Activated naive CD4-positive, alpha-beta T cell treated with anti-CD3 and anti-CD28 coated beads, Interleukin-2, amount 10 ng/mL, durations not matched to agents 7 days and 5 days (primary cell): ENCODE measurements around the gene OST4.

Experiments used
- CTCF ChIA-PET: fragments of 350-600 bp; sonication (Branson Sonifier 250); formaldehyde crosslinking; loops from one replicate; lab custom pipeline; 2021; ENCODE audit warnings: antibody characterized with exemption; lab: Charles Lee
- DNase-seq: peaks from one replicate; pipeline ENCODE4 v3.0.0-alpha.2; 2020
- H3K27ac Mint-ChIP-seq: one replicate; pipeline ENCODE4 v1.8.0; 2021; ENCODE audit warnings: mild to moderate bottlenecking, moderate library complexity, mixed read lengths
- H3K27me3 Mint-ChIP-seq: one replicate; pipeline ENCODE4 v1.8.0; 2021; ENCODE audit warnings: mild to moderate bottlenecking, mixed read lengths
- H3K36me3 Mint-ChIP-seq: one replicate; pipeline ENCODE4 v1.8.0; 2021; ENCODE audit warnings: mixed read lengths
- H3K4me1 Mint-ChIP-seq: one replicate; pipeline ENCODE4 v1.8.0; 2021; ENCODE audit warnings: mixed read lengths
- H3K4me3 Mint-ChIP-seq: one replicate; pipeline ENCODE4 v1.8.0; 2021; ENCODE audit warnings: mild to moderate bottlenecking, moderate library complexity, mixed read lengths
- H3K9me3 Mint-ChIP-seq: one replicate; pipeline ENCODE4 v1.8.0; 2021; ENCODE audit warnings: mixed read lengths

OST4 gene

DNA sequence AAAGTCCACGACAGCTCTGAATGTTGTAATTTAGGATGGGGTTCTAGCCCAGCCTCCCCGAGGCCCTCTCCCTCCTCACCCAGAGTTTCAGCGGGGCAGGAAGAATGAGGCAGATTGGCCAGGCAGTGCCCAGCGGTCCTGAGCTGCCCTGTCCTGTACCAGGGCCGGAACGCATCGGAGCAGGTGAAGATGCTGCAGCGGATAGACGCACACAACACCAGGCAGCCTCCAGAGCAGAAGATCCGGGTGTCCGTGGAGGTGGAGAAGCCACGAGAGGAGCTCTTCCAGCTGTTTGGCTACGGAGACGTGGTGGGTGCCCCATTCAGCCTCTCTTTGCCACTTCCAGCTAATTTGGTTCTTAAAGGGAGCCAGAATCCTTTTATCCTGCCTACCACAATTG is 25.9 kb upstream of the OST4 start:
- Mint-ChIP-seq H3K27ac (no peak overlapping the region), H3K4me3 (no peak overlapping the region), H3K36me3 (no peaks in the 10 kb centered on the region), H3K9me3 (no peaks in the 10 kb centered on the region), H3K4me1 (peaks cover 13% of the 10 kb centered on the region), H3K27me3 (no peaks in the 10 kb centered on the region)
- CTCF ChIA-PET: interaction anchor here (0.8 to 3.0 kb wide), 11 partner anchors 9 to 251 kb away, joined by 3 to 13 read pairs (median 3); partner anchors contain the start of genes KHK and PREB
- no peak for DNase-seq

DNA sequence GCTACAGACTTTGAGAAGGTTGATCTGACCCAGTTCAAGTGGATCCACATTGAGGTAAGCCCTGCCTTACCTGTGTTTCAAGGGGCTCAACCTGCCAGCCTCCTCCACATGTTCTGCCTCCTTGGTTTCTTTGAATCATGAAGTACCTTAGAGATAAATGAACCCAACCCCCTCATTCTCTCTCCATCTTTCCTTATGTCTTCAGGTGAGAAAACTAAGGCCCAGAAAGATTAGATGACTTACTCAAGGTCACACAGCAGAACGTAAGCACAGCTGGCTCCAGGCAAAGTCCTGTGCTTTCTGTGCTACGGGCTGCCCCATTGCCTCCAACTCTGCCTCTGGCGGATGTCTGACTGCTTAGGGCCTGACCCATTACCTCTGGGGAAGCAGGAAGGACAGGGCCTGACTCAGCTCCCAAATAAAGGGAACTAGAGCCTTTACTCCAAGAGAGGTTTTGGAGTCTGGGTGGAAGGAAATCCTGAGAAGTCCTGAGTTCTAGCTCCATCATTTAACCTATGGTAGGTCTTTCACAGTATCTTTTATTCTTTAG is 25.4 kb upstream of the OST4 start:
- Mint-ChIP-seq H3K9me3 (no peaks in the 10 kb centered on the region), H3K27ac (no peak overlapping the region), H3K36me3 (no peaks in the 10 kb centered on the region), H3K4me3 (no peak overlapping the region), H3K27me3 (no peaks in the 10 kb centered on the region), H3K4me1 (peaks cover 13% of the 10 kb centered on the region)
- CTCF ChIA-PET: interaction anchor here (0.8 to 3.0 kb wide), 9 partner anchors 9 to 206 kb away, joined by 3 to 13 read pairs (median 3); partner anchors contain the start of genes KHK and PREB
- DNase-seq: no peak

DNA sequence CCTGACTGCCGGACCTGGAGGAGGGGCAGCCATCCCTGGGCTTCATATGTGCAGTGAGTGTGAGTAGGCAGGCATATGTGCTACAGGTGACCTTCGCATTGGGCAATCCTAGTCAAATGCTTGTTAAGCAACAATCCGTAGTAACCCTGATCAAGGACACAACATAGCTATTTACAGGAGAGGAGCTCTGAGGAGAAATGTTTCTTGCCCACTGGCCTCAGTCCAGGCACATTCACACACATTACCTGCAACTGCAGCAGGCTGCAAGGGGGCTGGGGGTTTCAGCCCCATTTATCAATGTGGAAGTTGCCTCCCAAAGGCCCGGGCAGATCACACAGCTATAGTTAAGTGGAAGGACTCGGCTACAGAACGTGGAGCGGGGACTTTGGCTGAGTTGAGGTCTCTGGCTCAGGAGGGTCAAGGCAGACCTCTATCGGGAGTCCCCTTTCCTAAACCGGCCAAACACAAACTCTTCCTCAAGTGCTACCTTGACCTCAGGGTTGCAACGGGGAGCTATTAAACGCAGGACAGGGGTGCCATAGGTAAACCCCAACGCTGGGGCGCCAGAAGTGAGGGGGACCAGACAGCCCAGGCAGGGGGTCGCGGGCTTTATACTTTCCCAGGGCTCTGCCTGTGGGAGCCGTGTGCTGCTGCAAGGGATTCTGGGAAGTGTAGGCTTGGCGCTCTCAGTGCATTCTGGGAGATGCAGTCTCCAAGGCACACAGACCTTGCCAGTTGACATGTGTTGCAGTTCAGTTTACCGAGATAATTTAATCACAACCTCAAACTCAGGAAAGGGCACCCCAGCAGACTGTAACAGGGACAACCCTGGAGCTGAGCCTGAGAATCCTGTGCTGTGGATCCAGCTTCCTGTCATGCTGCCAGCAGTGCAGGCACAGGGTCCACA is 24.5 kb upstream of the OST4 start:
- H3K9me3 Mint-ChIP-seq: no peaks in the 10 kb centered on the region
- no peak overlapping the region for H3K4me3 Mint-ChIP-seq

DNA sequence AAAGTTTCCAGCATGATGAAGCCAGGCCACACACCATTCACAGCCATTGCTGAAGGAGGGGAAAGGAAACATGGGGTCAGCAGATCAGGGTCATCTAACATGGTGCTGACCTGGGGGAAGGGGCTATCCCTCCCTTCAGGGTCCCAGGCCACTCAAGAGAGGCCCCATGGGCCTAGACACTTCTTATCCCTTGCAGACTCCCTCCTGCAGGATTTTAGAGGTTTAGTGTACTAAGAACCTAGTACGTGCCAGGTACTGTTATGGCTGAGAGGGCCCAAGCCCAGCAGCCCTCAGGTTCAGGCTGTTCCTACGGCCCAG is 23.9 kb upstream of the OST4 start:
- CTCF ChIA-PET: interaction anchor here (0.9 to 3.0 kb wide), 3 partner anchors 97 to 208 kb away, joined by 3 to 13 read pairs (median 8); no protein-coding TSS in a partner anchor
- no peak for DNase-seq
- Mint-ChIP-seq H3K36me3 (no peaks in the 10 kb centered on the region), H3K9me3 (no peaks in the 10 kb centered on the region), H3K27me3 (no peaks in the 10 kb centered on the region), H3K27ac (no peak overlapping the region), H3K4me1 (peaks cover 15% of the 10 kb centered on the region), H3K4me3 (no peak overlapping the region)

More for the DNA sequence above, 24.5 kb upstream of the OST4 start:
- DNase-seq: peak; percentile 67
- Mint-ChIP-seq H3K36me3 (no peaks in the 10 kb centered on the region), H3K27ac (no peak overlapping the region), H3K4me1 (peaks cover 15% of the 10 kb centered on the region), H3K27me3 (no peaks in the 10 kb centered on the region)
- CTCF ChIA-PET: interaction anchor here (0.9 to 3.0 kb wide), 4 partner anchors 9 to 207 kb away, joined by 3 to 13 read pairs (median 7); partner anchors contain the start of gene KHK

DNA sequence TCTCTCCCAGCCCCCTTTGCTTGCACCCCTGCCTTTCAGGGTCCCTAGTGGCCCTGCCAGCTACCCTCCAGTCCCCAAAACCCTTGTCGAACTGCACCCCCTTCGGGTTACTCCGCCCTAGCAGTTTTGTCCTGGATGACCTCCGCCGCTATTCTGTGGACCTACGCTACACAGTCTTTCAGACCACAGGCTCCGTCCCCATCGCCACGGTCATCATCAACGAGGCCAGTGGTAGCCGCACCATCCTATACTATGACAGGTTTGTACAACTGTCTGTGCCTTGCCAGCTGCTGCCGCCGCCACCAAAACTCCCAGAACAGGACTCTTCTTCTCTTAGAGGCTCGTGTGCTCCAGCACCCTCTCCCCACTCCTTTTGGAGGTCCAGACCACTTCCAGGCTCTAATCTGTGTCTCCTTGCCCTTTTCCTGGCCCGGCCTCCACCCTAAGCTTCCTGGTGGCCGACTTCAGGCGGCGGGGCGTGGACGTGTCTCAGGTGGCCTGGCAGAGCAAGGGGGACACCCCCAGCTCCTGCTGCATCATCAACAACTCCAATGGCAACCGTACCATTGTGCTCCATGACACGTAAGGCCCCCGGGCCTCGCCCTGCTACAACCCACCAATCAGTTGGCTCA is 23.0 kb upstream of the OST4 start:
- CTCF ChIA-PET: interaction anchor here (0.5 to 3.0 kb wide), 4 partner anchors 72 to 209 kb away, joined by 3 to 13 read pairs (median 3); no protein-coding TSS in a partner anchor
- no peaks in the 10 kb centered on the region for H3K9me3 Mint-ChIP-seq

DNA sequence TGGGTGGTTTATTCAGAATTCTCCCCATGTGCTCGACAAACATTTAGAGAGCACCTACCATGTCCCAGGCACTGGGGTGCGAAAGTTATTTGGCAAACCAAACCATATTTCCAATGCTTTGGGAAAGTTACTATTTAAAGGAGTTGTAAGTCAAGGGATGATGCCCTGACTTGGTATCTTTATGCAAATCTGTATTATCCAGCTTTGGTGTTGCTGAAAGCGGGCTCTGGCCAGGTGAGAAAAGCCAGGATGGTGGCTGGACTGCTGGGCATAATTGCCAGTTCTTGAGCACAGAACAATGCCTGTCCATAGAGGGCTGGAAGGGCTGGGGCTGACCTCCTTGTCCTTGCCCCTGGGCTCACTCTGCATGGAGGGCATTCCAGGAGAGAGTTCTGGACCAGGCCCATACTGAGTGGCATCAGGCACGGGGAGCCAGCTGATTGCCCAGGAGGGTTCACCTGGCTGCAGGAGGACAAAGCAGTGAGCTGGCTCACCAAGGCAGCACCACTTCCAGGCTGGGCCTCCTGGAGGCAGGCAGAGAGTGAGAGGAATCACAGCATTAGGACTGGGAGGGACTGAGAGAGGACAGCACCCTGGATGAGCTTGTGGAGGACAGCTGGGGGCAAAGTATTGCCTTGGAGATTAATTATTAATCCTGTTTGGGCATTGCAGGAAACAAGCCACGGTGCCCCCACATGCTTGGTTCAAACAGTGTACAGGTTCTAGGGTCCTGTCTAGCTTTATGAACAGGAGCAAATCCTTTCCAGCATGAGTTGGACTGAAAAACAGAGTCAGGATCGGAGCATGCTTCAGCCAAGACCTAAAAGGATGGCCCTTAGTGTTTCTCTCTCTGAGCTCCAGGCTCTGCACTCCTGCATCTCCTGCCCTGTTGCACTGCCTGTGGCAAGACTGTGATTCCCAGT is 22.2 kb upstream of the OST4 start:
- no peak for DNase-seq
- H3K27ac Mint-ChIP-seq: no peak overlapping the region
- no peaks in the 10 kb centered on the region for H3K9me3 Mint-ChIP-seq
- H3K4me1 Mint-ChIP-seq: peaks cover 29% of the 10 kb centered on the region
- H3K36me3 Mint-ChIP-seq: peaks cover 1% of the 10 kb centered on the region
- H3K4me3 Mint-ChIP-seq: no peak overlapping the region
- no peaks in the 10 kb centered on the region for H3K27me3 Mint-ChIP-seq
- CTCF ChIA-PET: interaction anchor here (0.5 to 0.9 kb wide), 3 partner anchors 73 to 98 kb away, joined by 3 read pairs; no protein-coding TSS in a partner anchor

More for the DNA sequence above, 23.0 kb upstream of the OST4 start:
- Mint-ChIP-seq H3K4me1 (peaks cover 22% of the 10 kb centered on the region), H3K27me3 (no peaks in the 10 kb centered on the region), H3K27ac (no peak overlapping the region), H3K36me3 (peaks cover 1% of the 10 kb centered on the region), H3K4me3 (no peak overlapping the region)
- DNase-seq: no peak

DNA sequence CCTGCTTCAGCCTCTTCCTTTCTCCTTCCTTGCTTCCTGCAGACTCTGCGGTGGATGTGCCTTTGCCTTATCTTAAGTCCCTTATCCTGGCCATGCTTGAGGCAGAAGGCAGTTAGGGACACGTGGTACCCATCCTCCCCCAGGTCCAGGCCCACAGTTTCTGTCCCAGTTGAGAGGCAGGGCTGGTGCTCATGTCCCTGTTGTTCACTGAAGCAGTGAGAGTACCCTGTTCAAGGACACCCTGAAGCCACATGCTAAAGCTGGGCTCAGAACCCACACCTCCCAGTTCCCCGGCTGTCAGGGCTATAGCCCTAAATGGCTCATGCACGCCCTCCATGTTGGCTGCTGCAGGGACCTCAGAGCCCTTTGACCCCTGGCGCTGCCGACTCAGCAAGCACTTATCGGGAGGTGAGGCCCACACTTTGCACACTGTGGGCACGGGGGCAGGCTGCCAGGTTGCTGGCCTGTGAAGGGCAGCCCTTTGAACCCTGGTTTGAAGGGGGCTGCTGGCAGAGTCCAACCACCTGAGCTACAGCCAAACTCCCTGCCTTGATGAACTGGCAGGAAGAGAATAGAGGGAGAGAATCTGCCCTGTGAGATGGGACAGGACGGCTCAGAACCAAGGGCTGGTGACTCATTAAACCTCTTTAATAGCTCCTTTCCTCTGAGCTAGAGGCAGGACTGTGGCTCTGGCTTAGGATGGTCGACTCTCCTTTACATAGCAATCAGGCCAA is 21.4 kb upstream of the OST4 start:
- no peak overlapping the region for H3K27ac Mint-ChIP-seq
- CTCF ChIA-PET: interaction anchor here (0.7 to 1.3 kb wide), 2 partner anchors 41 to 98 kb away, joined by 3 read pairs; no protein-coding TSS in a partner anchor
- H3K4me1 Mint-ChIP-seq: peaks cover 35% of the 10 kb centered on the region
- no peak overlapping the region for H3K4me3 Mint-ChIP-seq
- no peak for DNase-seq
- no peaks in the 10 kb centered on the region for H3K27me3 Mint-ChIP-seq
- no peaks in the 10 kb centered on the region for H3K9me3 Mint-ChIP-seq
- H3K36me3 Mint-ChIP-seq: peaks cover 1% of the 10 kb centered on the region

DNA sequence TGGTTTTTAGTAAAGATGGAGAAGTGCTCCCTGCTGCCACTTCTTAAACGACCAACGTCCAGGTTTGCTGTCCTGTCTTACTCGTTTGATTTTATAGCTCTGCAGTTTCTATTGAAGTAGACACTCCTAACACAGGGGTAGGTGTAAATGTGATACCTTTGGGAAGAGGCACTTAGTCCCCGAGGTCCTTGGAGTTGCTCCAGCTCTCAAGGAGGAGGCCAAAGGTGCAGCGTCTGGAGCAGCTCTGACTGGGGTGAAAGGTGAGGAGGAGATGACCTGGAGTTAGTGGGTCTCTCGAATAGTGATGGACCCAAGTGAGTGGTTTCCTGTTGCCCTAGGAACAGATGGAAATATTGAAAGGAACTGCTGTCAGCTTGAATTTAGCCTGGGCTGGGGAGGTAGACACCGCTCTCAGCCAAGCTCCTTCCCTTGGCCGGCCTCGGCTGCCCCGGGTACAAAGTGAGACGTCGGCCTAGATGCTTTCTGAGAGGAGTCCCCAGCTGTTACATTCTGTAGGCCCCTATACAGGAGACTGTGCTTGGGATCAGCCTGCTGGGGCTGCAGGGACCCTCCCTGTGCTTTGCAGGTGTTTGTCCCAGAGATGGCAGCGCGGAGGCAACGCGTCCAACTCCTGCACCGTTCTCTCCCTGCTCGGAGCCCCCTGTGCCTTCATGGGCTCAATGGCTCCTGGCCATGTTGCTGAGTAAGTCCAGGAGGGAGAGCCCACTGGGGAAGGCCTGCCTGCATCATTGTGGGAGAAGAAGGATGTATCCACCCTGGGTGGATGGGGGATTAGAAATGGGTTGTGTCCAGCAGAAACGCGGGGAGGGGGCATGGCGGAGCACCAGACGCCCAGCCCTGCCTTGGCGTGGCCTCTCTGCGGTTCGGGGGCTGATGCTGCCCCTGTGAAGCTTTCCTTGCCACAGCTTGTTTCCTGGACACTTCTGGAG is 20.6 kb upstream of the OST4 start:
- CTCF ChIA-PET: interaction anchor here (1.3 kb wide), 2 partner anchors 10 to 42 kb away, joined by 3 read pairs; no protein-coding TSS in a partner anchor
- Mint-ChIP-seq H3K36me3 (peaks cover 1% of the 10 kb centered on the region), H3K4me3 (no peak overlapping the region), H3K9me3 (no peaks in the 10 kb centered on the region), H3K27me3 (no peaks in the 10 kb centered on the region), H3K4me1 (peaks cover 43% of the 10 kb centered on the region), H3K27ac (no peak overlapping the region)
- DNase-seq: no peak

DNA sequence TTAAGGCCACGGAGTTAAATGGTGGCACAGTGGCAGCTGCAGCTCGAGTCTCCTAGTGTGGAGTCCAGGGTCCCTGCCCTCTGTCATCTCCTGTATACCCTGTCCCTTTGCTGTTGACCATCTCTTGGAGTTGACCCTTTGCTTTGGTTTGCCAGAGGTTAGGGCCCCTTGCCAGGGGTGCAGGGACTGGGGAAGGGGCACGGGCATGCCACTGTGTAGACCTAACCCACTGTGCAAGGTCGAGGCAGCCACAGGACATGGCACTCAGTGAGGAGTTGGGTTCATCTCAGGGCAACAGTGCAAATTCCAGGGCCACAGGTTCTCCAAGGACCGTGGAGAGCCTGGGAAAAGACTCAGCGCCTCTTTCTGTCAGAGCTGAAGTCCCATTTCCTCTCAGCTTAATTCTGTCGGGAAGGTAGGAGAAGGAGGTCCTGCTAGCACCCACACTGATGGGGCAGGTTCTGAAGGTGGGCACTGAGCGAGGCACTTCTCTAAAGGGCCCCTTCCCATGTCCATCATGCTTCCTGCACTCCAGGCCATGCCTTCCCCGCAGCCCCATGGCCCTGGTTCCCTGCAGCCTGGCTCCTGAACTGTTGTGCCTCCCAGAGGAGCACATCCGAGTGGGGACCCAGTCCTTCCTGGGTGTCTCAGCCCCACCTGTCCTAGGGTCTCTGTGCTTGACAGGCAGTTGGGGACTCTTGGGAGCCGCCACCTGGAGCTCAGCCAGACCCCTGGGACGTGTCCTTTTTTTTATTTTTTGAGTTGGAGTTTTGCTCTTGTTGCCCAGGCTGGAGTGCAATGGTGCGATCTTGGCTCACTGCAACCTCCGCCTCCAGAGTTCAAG is 17.9 kb upstream of the OST4 start:
- DNase-seq: no peak
- CTCF ChIA-PET: interaction anchor here (1.0 to 2.6 kb wide), 4 partner anchors 38 to 214 kb away, joined by 3 to 10 read pairs (median 6); partner anchors contain the start of gene AGBL5
- peaks cover 4% of the 10 kb centered on the region for H3K36me3 Mint-ChIP-seq
- H3K27ac Mint-ChIP-seq: no peak overlapping the region
- no peaks in the 10 kb centered on the region for H3K27me3 Mint-ChIP-seq
- no peaks in the 10 kb centered on the region for H3K9me3 Mint-ChIP-seq
- H3K4me3 Mint-ChIP-seq: no peak overlapping the region
- peaks cover 49% of the 10 kb centered on the region for H3K4me1 Mint-ChIP-seq

DNA sequence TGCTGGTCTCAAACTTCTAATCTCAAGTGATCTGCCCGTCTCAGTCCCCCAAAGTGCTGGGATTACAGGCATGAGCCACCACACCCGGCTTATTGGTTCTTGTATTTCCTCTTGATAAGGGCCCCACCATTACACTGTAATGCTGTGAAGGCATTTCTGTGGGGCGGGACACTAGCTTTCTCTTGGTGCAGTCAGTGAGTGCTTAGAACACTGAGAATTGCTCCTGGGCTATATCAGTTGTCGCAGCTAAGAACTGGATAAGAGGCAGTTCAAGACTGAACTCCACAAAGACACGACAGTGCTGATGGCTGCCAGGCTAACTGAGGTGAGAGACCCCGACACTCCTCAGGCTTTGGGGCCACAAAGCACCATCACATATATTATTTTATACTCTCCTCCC is 17.2 kb upstream of the OST4 start:
- no peak overlapping the region for H3K27ac Mint-ChIP-seq
- no peaks in the 10 kb centered on the region for H3K9me3 Mint-ChIP-seq
- CTCF ChIA-PET: interaction anchor here (1.0 to 2.6 kb wide), 4 partner anchors 38 to 215 kb away, joined by 4 to 10 read pairs (median 6); partner anchors contain the start of gene AGBL5
- peaks cover 52% of the 10 kb centered on the region for H3K4me1 Mint-ChIP-seq
- no peaks in the 10 kb centered on the region for H3K27me3 Mint-ChIP-seq
- peaks cover 4% of the 10 kb centered on the region for H3K36me3 Mint-ChIP-seq
- H3K4me3 Mint-ChIP-seq: no peak overlapping the region
- DNase-seq: no peak

DNA sequence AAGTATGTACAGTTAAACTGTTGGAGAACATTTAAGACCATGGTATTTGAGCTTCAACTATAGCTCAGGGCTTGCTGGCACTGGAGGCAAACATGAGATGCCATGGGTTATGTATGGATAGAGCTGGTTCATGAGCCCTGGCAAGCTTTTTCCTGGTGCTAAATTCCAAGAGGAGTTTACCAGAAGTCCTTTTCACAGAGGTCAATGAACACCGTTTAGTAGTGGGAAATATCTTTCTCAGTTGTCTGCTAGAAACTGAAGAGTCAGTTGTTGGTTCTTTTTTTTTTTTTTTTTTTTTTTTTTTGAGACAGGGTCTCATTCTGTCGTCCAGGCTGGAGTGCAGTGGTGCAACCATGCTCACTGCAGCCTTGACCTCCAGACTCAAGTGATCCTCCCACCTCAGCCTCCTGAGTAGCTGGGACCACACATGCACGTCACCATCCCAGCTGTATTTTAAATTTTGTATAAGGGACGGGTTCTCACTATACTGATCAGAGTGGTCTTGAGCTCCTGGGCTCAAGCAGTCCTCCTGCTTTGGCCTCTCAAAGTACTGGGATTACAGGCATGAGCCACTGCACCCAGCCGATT is 16.5 kb upstream of the OST4 start:
- Mint-ChIP-seq H3K4me1 (peaks cover 54% of the 10 kb centered on the region), H3K27ac (no peak overlapping the region), H3K27me3 (no peaks in the 10 kb centered on the region), H3K36me3 (peaks cover 4% of the 10 kb centered on the region), H3K9me3 (no peaks in the 10 kb centered on the region), H3K4me3 (peak overlapping the region; percentile 80)
- CTCF ChIA-PET: interaction anchor here (1.0 to 2.6 kb wide), 6 partner anchors 37 to 215 kb away, joined by 3 to 10 read pairs (median 4); partner anchors contain the start of gene AGBL5
- DNase-seq: no peak
